HFFc6 (cell line): ENCODE measurements around the gene FAM200A. TPM values are rescaled to one million over a fixed set of nuclear protein-coding genes. Genes with fewer than 3 reads are reported as not detected.
A peak's percentile ranks its signal among the peaks of the same experiment; 100 is the strongest.
"Not testable (repeated sequence)": the region's sequence is repeated elsewhere in the genome, so short reads cannot be mapped to it uniquely, and the experiment has no call there.

Source experiments
- DNase-seq: peaks from one replicate; pipeline ENCODE4 v3.0.0-alpha.2; 2018
- H3K27ac Mint-ChIP-seq: 2 replicates; pipeline ENCODE4 v1.8.0; 2020; ENCODE audit warnings: mild to moderate bottlenecking, mixed read lengths
- H3K27me3 Mint-ChIP-seq: 2 replicates; pipeline ENCODE4 v1.8.0; 2021; ENCODE audit warnings: mild to moderate bottlenecking, moderate library complexity, mixed read lengths; ENCODE audit not compliant: insufficient read depth
- H3K36me3 Mint-ChIP-seq: 2 replicates; pipeline ENCODE4 v1.8.0; 2021; ENCODE audit warnings: low read depth, mixed read lengths
- H3K4me1 Mint-ChIP-seq: 2 replicates; pipeline ENCODE4 v1.8.0; 2020; ENCODE audit warnings: low read depth, mixed read lengths
- H3K4me3 Mint-ChIP-seq: 2 replicates; pipeline ENCODE4 v1.8.0; 2020; ENCODE audit warnings: mild to moderate bottlenecking, moderate library complexity, mixed read lengths
- H3K9me3 Mint-ChIP-seq: 2 replicates; pipeline ENCODE4 v1.8.0; 2020; ENCODE audit warnings: mild to moderate bottlenecking, mixed read lengths
- CTCF ChIP-seq: fragments of 200-600 bp; sonication (generic); IDR thresholded peaks from 2 replicates; pipeline ENCODE4 v1.5.0; 2021; ENCODE audit warnings: antibody characterized with exemption, mild to moderate bottlenecking
- total RNA-seq, 6 experiments: library from RNA; stranded (reverse); fragmentation: NEBNext Ultra II Directional; extraction: Animal tissue kit (Norgen Biotek cat#: 25700); gene quantifications; 2 replicates in 1 of 6; 3 replicates in 5 of 6; pipeline ENCODE4 v1.2.3, GENCODE V29; 2021

Gene FAM200A
- total RNA-seq, 6 experiments from 2014 or later: 3.6 to 5.5 (median 5.3) TPM

GRCh38 chr7:99554939-99555338, 3.0 kb upstream of the FAM200A start:
- Mint-ChIP-seq H3K36me3 (peaks cover 32% of the 10 kb centered on the region), H3K4me1 (peaks cover 28% of the 10 kb centered on the region), H3K4me3 (no peak overlapping the region), H3K9me3 (no peaks in the 10 kb centered on the region), H3K27ac (no peak overlapping the region), H3K27me3 (no peaks in the 10 kb centered on the region; the same call in 1 of the 2 replicates)
- DNase-seq: no peak
- no peak for TF ChIP-seq CTCF

- peaks cover 26% of the 10 kb centered on the region for H3K4me1 Mint-ChIP-seq
- no peaks in the 10 kb centered on the region for H3K27me3 Mint-ChIP-seq
- H3K27ac Mint-ChIP-seq: no peak overlapping the region
- H3K9me3 Mint-ChIP-seq: no peaks in the 10 kb centered on the region
- no peak for DNase-seq
- peaks cover 43% of the 10 kb centered on the region for H3K36me3 Mint-ChIP-seq
- TF ChIP-seq CTCF: no peak
- H3K4me3 Mint-ChIP-seq: peak overlapping the region; percentile 13; the same call in 1 of the 2 replicates
These were observed 1.1 kb upstream of the FAM200A start for GRCh38 chr7:99553039-99553438.

- Mint-ChIP-seq H3K4me3 (peak overlapping the region; percentile 90), H3K27me3 (no peaks in the 10 kb centered on the region), H3K9me3 (no peaks in the 10 kb centered on the region), H3K36me3 (peaks cover 52% of the 10 kb centered on the region), H3K4me1 (peaks cover 14% of the 10 kb centered on the region), H3K27ac (peak overlapping the region; percentile 67)
- TF ChIP-seq CTCF: no peak
- DNase-seq: no peak
These were observed 580 bp downstream of the FAM200A start for GRCh38 chr7:99551334-99551733.

GRCh38 chr7:99549545-99549944, 2.4 kb downstream of the FAM200A start:
- Mint-ChIP-seq H3K36me3 (peaks cover 47% of the 10 kb centered on the region), H3K4me1 (peaks cover 14% of the 10 kb centered on the region)
- H3K4me3 Mint-ChIP-seq, DNase-seq, H3K9me3 Mint-ChIP-seq, H3K27ac Mint-ChIP-seq, H3K27me3 Mint-ChIP-seq: not testable (repeated sequence)

- Mint-ChIP-seq H3K36me3 (peaks cover 63% of the 10 kb centered on the region), H3K9me3 (peaks cover 41% of the 10 kb centered on the region)
- not testable (repeated sequence) for DNase-seq, H3K4me3 Mint-ChIP-seq, H3K27ac Mint-ChIP-seq, H3K27me3 Mint-ChIP-seq, H3K4me1 Mint-ChIP-seq
These were observed 6.6 kb downstream of the FAM200A start for GRCh38 chr7:99545308-99545707.

GRCh38 chr7:99543916-99544315, 8.0 kb downstream of the FAM200A start:
- Mint-ChIP-seq H3K27ac (no peak overlapping the region), H3K9me3 (peaks cover 49% of the 10 kb centered on the region), H3K27me3 (peaks cover 4% of the 10 kb centered on the region; the same call in 1 of the 2 replicates), H3K4me3 (no peak overlapping the region), H3K4me1 (no peaks in the 10 kb centered on the region), H3K36me3 (peaks cover 55% of the 10 kb centered on the region)
- no peak for DNase-seq
- TF ChIP-seq CTCF: no peak

GRCh38 chr7:99543081-99543671, 8.7 kb downstream of the FAM200A start:
- Mint-ChIP-seq H3K27ac (no peak overlapping the region), H3K36me3 (peaks cover 57% of the 10 kb centered on the region), H3K4me1 (no peaks in the 10 kb centered on the region), H3K9me3 (peaks cover 55% of the 10 kb centered on the region), H3K4me3 (no peak overlapping the region), H3K27me3 (peaks cover 4% of the 10 kb centered on the region; the same call in 1 of the 2 replicates)
- no peak for TF ChIP-seq CTCF
- DNase-seq: no peak
